ENCODE data around the gene PASD1. TPM values are rescaled to one million over a fixed set of nuclear protein-coding genes. Genes with fewer than 3 reads are reported as not detected.

The PASD1 gene
- polyA plus RNA-seq, 1 of the 3 experiments (the other 2 are of a cell fraction) = 0.03 TPM

DNA sequence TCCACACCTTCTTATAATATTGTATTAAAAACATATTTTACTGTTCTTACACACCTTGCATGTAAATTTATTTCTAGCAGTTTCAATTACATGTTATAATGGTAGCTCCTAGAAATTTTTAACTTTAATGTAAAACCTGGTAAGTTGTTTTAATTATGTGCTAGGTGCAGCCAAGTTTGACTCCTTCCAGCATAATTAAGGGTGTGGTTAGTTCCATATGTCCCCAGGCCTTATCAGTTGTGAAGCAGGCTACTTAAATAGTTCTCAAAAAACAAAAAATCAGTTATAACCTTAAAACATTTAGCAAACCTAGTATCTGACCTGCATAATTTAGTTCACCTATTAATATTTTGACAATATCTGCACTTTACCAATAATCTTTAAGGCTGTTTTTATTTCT lies 26.9 kb upstream of the PASD1 start:
- H3K9me3 ChIP-seq = no peaks in the 10 kb centered on the region
- no peak overlapping the region for H3K27ac ChIP-seq (ENCODE audit: low read depth in 2 of 2, low read length in 1 of 2)
- DNase-seq = no peak
- CTCF ChIA-PET = no interaction called here
- no peaks in the 10 kb centered on the region for H3K79me2 ChIP-seq (ENCODE audit: insufficient read depth)
- H2AFZ ChIP-seq (ENCODE audit: low read depth) = no peak overlapping the region
- H3K4me1 ChIP-seq (ENCODE audit: control insufficient read depth in 1 of 2, insufficient read depth in 2 of 2, low read depth in 1 of 2, low read length in 1 of 2) = no peaks in the 10 kb centered on the region
- no peaks in the 10 kb centered on the region for H3F3A ChIP-seq (replicated peaks; ENCODE audit: insufficient read depth)
- no peaks in the 10 kb centered on the region for H3K36me3 ChIP-seq (replicated peaks in 1 of 2; ENCODE audit: control insufficient read depth in 1 of 2, insufficient read depth in 2 of 2, low read length in 1 of 2)
- H3K9me2 ChIP-seq = no peaks in the 10 kb centered on the region
- TF ChIP-seq MEF2A (IDR thresholded peaks at IDR 0.05; ENCODE audit: borderline replicate concordance, low read depth) = no peak
- no peak for TF ChIP-seq NRF1 (IDR thresholded peaks at IDR 0.05; ENCODE audit: low read depth, low read length)
- TF ChIP-seq RCOR1 (IDR thresholded peaks at IDR 0.05; ENCODE audit: low read length) = no peak
- no peak for TF ChIP-seq RXRA (IDR thresholded peaks at IDR 0.05; ENCODE audit: borderline replicate concordance, low read depth)
- no peak for TF ChIP-seq REST (IDR thresholded peaks at IDR 0.05; ENCODE audit: low read depth, low read length)
- TF ChIP-seq GABPA (IDR thresholded peaks at IDR 0.05; ENCODE audit: low read depth) = no peak
- no peak for TF ChIP-seq GATA2 (CRISPR knock-in tag; IDR thresholded peaks at IDR 0.05)
- no peak for TF ChIP-seq USF1 (IDR thresholded peaks at IDR 0.05; ENCODE audit: borderline replicate concordance, low read depth)
- TF ChIP-seq MAX (IDR thresholded peaks at IDR 0.05; ENCODE audit: low read depth) = no peak
- TF ChIP-seq, protein P1, sequence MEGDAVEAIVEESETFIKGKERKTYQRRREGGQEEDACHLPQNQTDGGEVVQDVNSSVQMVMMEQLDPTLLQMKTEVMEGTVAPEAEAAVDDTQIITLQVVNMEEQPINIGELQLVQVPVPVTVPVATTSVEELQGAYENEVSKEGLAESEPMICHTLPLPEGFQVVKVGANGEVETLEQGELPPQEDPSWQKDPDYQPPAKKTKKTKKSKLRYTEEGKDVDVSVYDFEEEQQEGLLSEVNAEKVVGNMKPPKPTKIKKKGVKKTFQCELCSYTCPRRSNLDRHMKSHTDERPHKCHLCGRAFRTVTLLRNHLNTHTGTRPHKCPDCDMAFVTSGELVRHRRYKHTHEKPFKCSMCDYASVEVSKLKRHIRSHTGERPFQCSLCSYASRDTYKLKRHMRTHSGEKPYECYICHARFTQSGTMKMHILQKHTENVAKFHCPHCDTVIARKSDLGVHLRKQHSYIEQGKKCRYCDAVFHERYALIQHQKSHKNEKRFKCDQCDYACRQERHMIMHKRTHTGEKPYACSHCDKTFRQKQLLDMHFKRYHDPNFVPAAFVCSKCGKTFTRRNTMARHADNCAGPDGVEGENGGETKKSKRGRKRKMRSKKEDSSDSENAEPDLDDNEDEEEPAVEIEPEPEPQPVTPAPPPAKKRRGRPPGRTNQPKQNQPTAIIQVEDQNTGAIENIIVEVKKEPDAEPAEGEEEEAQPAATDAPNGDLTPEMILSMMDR (IDR thresholded peaks at IDR 0.05) = no peak
- H4K20me1 ChIP-seq (ENCODE audit: insufficient read depth) = no peaks in the 10 kb centered on the region
- POLR2A ChIA-PET = no interaction called here
- no peaks in the 10 kb centered on the region for H3K27me3 ChIP-seq (ENCODE audit: insufficient read depth)
- no peak overlapping the region for H3K9ac ChIP-seq
- no peak overlapping the region for H3K4me2 ChIP-seq
- H3K4me3 ChIP-seq (ENCODE audit: low read depth in 2 of 2, low read length in 1 of 2) = no peak overlapping the region

DNA sequence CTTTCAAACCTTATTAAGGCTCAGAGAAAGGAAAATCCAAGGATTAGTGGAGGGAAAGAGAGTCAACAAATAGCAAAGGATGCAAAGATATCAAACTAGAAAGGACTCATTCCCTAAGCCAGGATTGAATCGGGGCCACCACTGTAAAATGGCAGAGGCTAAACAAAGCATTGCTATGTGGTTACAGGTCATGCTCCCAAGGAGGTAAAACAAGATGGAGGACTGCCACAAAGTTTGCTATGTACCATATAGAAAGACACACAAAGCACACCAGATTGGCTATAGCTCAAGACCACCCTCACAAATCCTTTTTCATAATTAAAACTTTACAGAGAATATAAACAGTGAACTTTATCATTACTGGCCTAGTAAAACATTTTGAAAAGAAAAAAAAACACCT lies 25.9 kb upstream of the PASD1 start:
- no peak for DNase-seq
- no peak overlapping the region for H3K4me3 ChIP-seq (ENCODE audit: low read depth in 2 of 2, low read length in 1 of 2)
- no peak for TF ChIP-seq FOXM1 (IDR thresholded peaks at IDR 0.05; ENCODE audit: low read depth)
- TF ChIP-seq POLR2AphosphoS5 (IDR thresholded peaks at IDR 0.05; ENCODE audit: low read depth, low read length) = no peak
- no peak for TF ChIP-seq EP300 (IDR thresholded peaks at IDR 0.05; ENCODE audit: borderline replicate concordance in 1 of 2, low read depth in 1 of 2, low read length in 1 of 2)
- no peak for TF ChIP-seq ZBTB33 (IDR thresholded peaks at IDR 0.05; ENCODE audit: borderline replicate concordance, low read depth)
- no peak for TF ChIP-seq RFX5 (IDR thresholded peaks at IDR 0.05; ENCODE audit: low read length)
- no peak for TF ChIP-seq EZH2phosphoT487 (IDR thresholded peaks at IDR 0.05; ENCODE audit: borderline replicate concordance, low read depth)
- TF ChIP-seq FOSL2 (IDR thresholded peaks at IDR 0.05; ENCODE audit: borderline replicate concordance, low read depth) = no peak
- TF ChIP-seq RXRA (IDR thresholded peaks at IDR 0.05; ENCODE audit: borderline replicate concordance, low read depth) = no peak
- TF ChIP-seq USF2 (IDR thresholded peaks at IDR 0.05; ENCODE audit: borderline replicate concordance, low read depth, low read length) = no peak
- TF ChIP-seq GATA2 (CRISPR knock-in tag; IDR thresholded peaks at IDR 0.05) = no peak
- no peak for TF ChIP-seq FOXJ3 (CRISPR knock-in tag; IDR thresholded peaks at IDR 0.05)
- TF ChIP-seq YY1 (IDR thresholded peaks at IDR 0.05; ENCODE audit: low read depth) = no peak
- H3K9ac ChIP-seq = no peak overlapping the region
- no peaks in the 10 kb centered on the region for H3K27me3 ChIP-seq (ENCODE audit: insufficient read depth)
- H4K20me1 ChIP-seq (ENCODE audit: insufficient read depth) = no peaks in the 10 kb centered on the region
- 4% methylated on average over 1 of the region's 1 CpG for WGBS (ENCODE audit: low lambda C conversion rate)
- H3K4me1 ChIP-seq (ENCODE audit: control insufficient read depth in 1 of 2, insufficient read depth in 2 of 2, low read depth in 1 of 2, low read length in 1 of 2) = no peaks in the 10 kb centered on the region
- ChIA-PET POLR2A (no interaction called here), CTCF (no interaction called here)
- H3K4me2 ChIP-seq = no peak overlapping the region
- no peak overlapping the region for H3K27ac ChIP-seq (ENCODE audit: low read depth in 2 of 2, low read length in 1 of 2)
- H2AFZ ChIP-seq (ENCODE audit: low read depth) = no peak overlapping the region
- no peaks in the 10 kb centered on the region for H3K36me3 ChIP-seq (replicated peaks in 1 of 2; ENCODE audit: control insufficient read depth in 1 of 2, insufficient read depth in 2 of 2, low read length in 1 of 2)
- no peaks in the 10 kb centered on the region for H3K9me3 ChIP-seq
- H3K79me2 ChIP-seq (ENCODE audit: insufficient read depth) = no peaks in the 10 kb centered on the region
- H3K9me2 ChIP-seq = no peaks in the 10 kb centered on the region
- H3F3A ChIP-seq (replicated peaks; ENCODE audit: insufficient read depth) = no peaks in the 10 kb centered on the region

All from SK-N-SH (cell line).